K562 (cell line): ENCODE results near the gene OVOL1. TPM values are rescaled to one million over a fixed set of nuclear protein-coding genes. Genes with fewer than 3 reads are reported as not detected.

ENCODE experiments used
- BCOR ChIP-seq: fragments of 450-650 bp; IDR thresholded peaks from 2 replicates; pipeline ENCODE4 v1.6.1; 2016
- CCAR2 ChIP-seq: fragments of 200-400 bp; formaldehyde crosslinking; IDR thresholded peaks from 2 replicates; pipeline ENCODE4 v1.6.1; 2017; ENCODE audit warnings: mild to moderate bottlenecking, low read depth, low read length
- CHD1 ChIP-seq: fragments of 200-600 bp; sonication (generic); IDR thresholded peaks from one replicate; pipeline ENCODE4 v1.6.1; 2012; ENCODE audit warnings: mild to moderate bottlenecking, moderate library complexity, low read length, inconsistent platforms
- CHD2 ChIP-seq: IDR thresholded peaks from 2 replicates; pipeline ENCODE4 v1.6.1; 2011; ENCODE audit warnings: low read depth, low read length
- CHD7 ChIP-seq: fragments of 200-600 bp; sonication (generic); IDR thresholded peaks from one replicate; pipeline ENCODE4 v1.6.1; 2012; ENCODE audit warnings: mild to moderate bottlenecking, low read depth, low read length, inconsistent platforms
- KDM1A ChIP-seq, 2 experiments: fragments of 450-650 bp; IDR thresholded peaks; 2 replicates each; pipeline ENCODE4 v1.6.1; 2016; ENCODE audit warnings: mild to moderate bottlenecking in 2 of 2
- MCM2 ChIP-seq: fragments of 450-650 bp; IDR thresholded peaks from 2 replicates; pipeline ENCODE4 v1.6.1; 2017; ENCODE audit warnings: low read depth, mild to moderate bottlenecking
- MEF2A ChIP-seq: IDR thresholded peaks from 2 replicates; pipeline ENCODE4 v1.6.1; 2011; ENCODE audit warnings: low read depth, mild to moderate bottlenecking, low read length, moderate library complexity; ENCODE audit not compliant: control insufficient read depth
- MTA3 ChIP-seq: fragments of 450-650 bp; formaldehyde crosslinking; IDR thresholded peaks from 2 replicates; pipeline ENCODE4 v1.6.1; 2017; ENCODE audit warnings: mild to moderate bottlenecking, borderline replicate concordance
- NONO ChIP-seq, 2 experiments: fragments of 200-400 bp in 1 of 2; fragments of 450-650 bp in 1 of 2; formaldehyde crosslinking in 1 of 2; IDR thresholded peaks; 2 replicates each; pipeline ENCODE4 v1.6.1; 2017; ENCODE audit warnings: low read depth in 2 of 2, mild to moderate bottlenecking in 2 of 2, moderate library complexity in 2 of 2, low read length in 1 of 2
- PYGO2 ChIP-seq: fragments of 450-650 bp; IDR thresholded peaks from 2 replicates; pipeline ENCODE4 v1.6.1; 2016; ENCODE audit warnings: mild to moderate bottlenecking, missing genetic modification characterization, moderate library complexity, missing compliant biosample characterization
- RBM17 ChIP-seq: fragments of 200-400 bp; formaldehyde crosslinking; IDR thresholded peaks from 2 replicates; pipeline ENCODE4 v1.6.1; 2017; ENCODE audit warnings: low read depth, mild to moderate bottlenecking, low read length, borderline replicate concordance
- RBM25 ChIP-seq: fragments of 200-400 bp; formaldehyde crosslinking; IDR thresholded peaks from 2 replicates; pipeline ENCODE4 v1.6.1; 2018; ENCODE audit warnings: low read length, low read depth, moderate library complexity; ENCODE audit not compliant: severe bottlenecking
- RBM34 ChIP-seq: fragments of 200-400 bp; formaldehyde crosslinking; IDR thresholded peaks from 2 replicates; pipeline ENCODE4 v1.6.1; 2018; ENCODE audit warnings: low read length, borderline replicate concordance; ENCODE audit not compliant: insufficient read depth
- SMARCA5 ChIP-seq: fragments of 450-650 bp; IDR thresholded peaks from 2 replicates; pipeline ENCODE4 v1.6.1; 2016
- SMARCC2 ChIP-seq: fragments of 450-650 bp; IDR thresholded peaks from 2 replicates; pipeline ENCODE4 v1.6.1; 2017; ENCODE audit warnings: antibody characterized with exemption, moderate library complexity, mild to moderate bottlenecking, low read depth
- SP2 ChIP-seq: IDR thresholded peaks from 2 replicates; pipeline ENCODE4 v1.6.1; 2011; ENCODE audit warnings: mild to moderate bottlenecking, low read depth, low read length, moderate library complexity; ENCODE audit not compliant: poor library complexity, severe bottlenecking; ENCODE audit errors: extremely low read depth
- ZC3H4 ChIP-seq: sonication (generic); formaldehyde crosslinking; IDR thresholded peaks from 2 replicates; pipeline ENCODE4 v1.9.0; 2021; ENCODE audit warnings: missing genetic modification reagents, borderline replicate concordance
- ZNF121 ChIP-seq: sonication (generic); formaldehyde crosslinking; conservative IDR thresholded peaks from 2 replicates; pipeline ENCODE4 v1.8.0; 2022; ENCODE audit warnings: missing genetic modification reagents
- ZNF444 ChIP-seq: fragments of 250-450 bp; sonication (Bioruptor Pico); IDR thresholded peaks from 2 replicates; pipeline ENCODE4 v1.4.0; 2020; ENCODE audit warnings: mild to moderate bottlenecking, moderate library complexity
- polyA plus RNA-seq, 8 experiments: library from polyadenylated mRNA; depleted of rRNA in 4 of 8; stranded (reverse) in 5 of 8; unstranded in 3 of 8; fragments of >200 nt; fragmentation: Nextera tagmentation in 2 of 8; fragmentation: Illumina TruSeq in 1 of 8; extraction: Ambion mirVana in 2 of 8; extraction: Trizol in 1 of 8; gene quantifications; 2 replicates each; pipeline versions ENCODE4 v1.2.1 to v1.2.3, GENCODE V29; 2011 to 2014; ENCODE audit warnings: inconsistent platforms in 1 of 8, missing spikeins in 1 of 8
- total RNA-seq, 7 experiments: library from RNA; depleted of rRNA in 6 of 7; stranded (reverse); fragments of >200 nt in 6 of 7; fragmentation: Illumina TruSeq in 2 of 7; extraction: Trizol in 2 of 7; gene quantifications; 2 replicates each; pipeline versions ENCODE4 v1.2.1 to v1.2.3, GENCODE V29; 2011 to 2021; ENCODE audit warnings: low replicate concordance in 1 of 7

OVOL1 gene
- total and polyA plus RNA-seq, 9 of the 15 experiments (the other 6 are each of a cell fraction or from before 2014, with no cell fraction given), result 0.09 TPM; not detected in 8

- TF ChIP-seq CHD2 (no peak), CHD7 (no peak), ZC3H4 (CRISPR knock-in tag) (no peak), PYGO2 (tag) (no peak), KDM1A (IDR thresholded peaks at IDR 0.05) (no peak), MTA3 (no peak), CHD1 (no peak), MCM2 (no peak), NONO (IDR thresholded peaks at IDR 0.05; ENCODE audit: low read depth in 2 of 2, low read length in 1 of 2) (no peak), SMARCA5 (0 out of 2 replicates have a peak, but pooled peaks have one; percentile 42), RBM34 (no peak), RBM25 (peak; percentile 25), CCAR2 (no peak), ZNF121 (peak; percentile 90), ZNF444 (no peak), RBM17 (no peak), SP2 (no peak), BCOR (peak; percentile 68), SMARCC2 (no peak), MEF2A (no peak)
These were observed 30.5 kb downstream of the OVOL1 start (continued) for GRCh38 chr11:65817312-65817834.
